T-helper 17 cell (primary cell): ENCODE results near the gene FN3K. TPM values are rescaled to one million over a fixed set of nuclear protein-coding genes. Genes with fewer than 3 reads are reported as not detected.
"Not testable (repeated sequence)": the region's sequence is repeated elsewhere in the genome, so short reads cannot be mapped to it uniquely, and the experiment has no call there.

ENCODE experiments used
- ATAC-seq: fragments of 150-1000 bp; cut with Tn5 transposase; 2 replicates; pipeline ENCODE4 v1.10.0; 2021; ENCODE audit warnings: mild to moderate bottlenecking, moderate library complexity
- DNase-seq, 3 donors: peaks; one replicate each; pipeline versions ENCODE4 v3.0.0 to v3.0.0-alpha.2; 2020 to 2021
- H3K9me3 ChIP-seq: one replicate; pipeline ENCODE4 v1.7.0; 2013; ENCODE audit warnings: low read length, mild to moderate bottlenecking; ENCODE audit not compliant: control insufficient read depth, poor library complexity, severe bottlenecking
- H3K27ac Mint-ChIP-seq: one replicate; pipeline ENCODE4 v1.8.0; 2022; ENCODE audit warnings: mild to moderate bottlenecking, moderate library complexity, mixed read lengths
- H3K27me3 Mint-ChIP-seq: one replicate; pipeline ENCODE4 v1.8.0; 2022; ENCODE audit warnings: mixed read lengths
- H3K36me3 Mint-ChIP-seq: one replicate; pipeline ENCODE4 v1.8.0; 2022; ENCODE audit warnings: low read depth, mixed read lengths
- H3K4me1 Mint-ChIP-seq: one replicate; pipeline ENCODE4 v1.8.0; 2022; ENCODE audit warnings: mild to moderate bottlenecking, mixed read lengths
- H3K4me3 Mint-ChIP-seq: one replicate; pipeline ENCODE4 v1.8.0; 2022; ENCODE audit warnings: mild to moderate bottlenecking, moderate library complexity, mixed read lengths
- total RNA-seq, 4 donors: library from RNA in 2 of 4; stranded (reverse) in 2 of 4; gene quantifications; one replicate each; pipeline ENCODE4 v1.2.3 and lab custom pipeline; 2022 to 2026

FN3K gene
- total RNA-seq, 2 donors from 2014 or later, result 3.2 to 6.5 TPM

GRCh38 chr17:82732118-82732743 lies 3.2 kb upstream of the FN3K start:
- H3K27ac Mint-ChIP-seq, result no peak overlapping the region
- DNase-seq (no peak), ATAC-seq (no peak)
- H3K9me3 ChIP-seq, result no peaks in the 10 kb centered on the region
- no peaks in the 10 kb centered on the region for H3K36me3 Mint-ChIP-seq
- H3K4me1 Mint-ChIP-seq, result peaks cover 3% of the 10 kb centered on the region
- H3K4me3 Mint-ChIP-seq, result no peak overlapping the region
- H3K27me3 Mint-ChIP-seq, result no peaks in the 10 kb centered on the region

GRCh38 chr17:82736511-82737185 lies 1.2 kb downstream of the FN3K start:
- ATAC-seq, result no peak
- no peaks in the 10 kb centered on the region for H3K27me3 Mint-ChIP-seq
- H3K27ac Mint-ChIP-seq, result no peak overlapping the region
- DNase-seq, result no peak
- H3K9me3 ChIP-seq, result no peaks in the 10 kb centered on the region
- H3K4me1 Mint-ChIP-seq, result peaks cover 3% of the 10 kb centered on the region
- H3K36me3 Mint-ChIP-seq, result no peaks in the 10 kb centered on the region
- H3K4me3 Mint-ChIP-seq, result peak overlapping the region; percentile 72

GRCh38 chr17:82737967-82738877 lies 2.8 kb downstream of the FN3K start:
- H3K9me3 ChIP-seq, result no peaks in the 10 kb centered on the region
- H3K4me1 Mint-ChIP-seq, result peaks cover 3% of the 10 kb centered on the region
- H3K4me3 Mint-ChIP-seq, result no peak overlapping the region
- no peaks in the 10 kb centered on the region for H3K27me3 Mint-ChIP-seq
- DNase-seq (no peak), ATAC-seq (no peak)
- no peak overlapping the region for H3K27ac Mint-ChIP-seq
- H3K36me3 Mint-ChIP-seq, result no peaks in the 10 kb centered on the region

GRCh38 chr17:82740906-82741759 lies 5.7 kb downstream of the FN3K start:
- Mint-ChIP-seq H3K27ac (no peak overlapping the region), H3K4me3 (no peak overlapping the region)
- no peak for ATAC-seq

GRCh38 chr17:82743344-82744219 lies 8.2 kb downstream of the FN3K start:
- Mint-ChIP-seq H3K27ac (no peak overlapping the region), H3K27me3 (no peaks in the 10 kb centered on the region), H3K4me3 (no peak overlapping the region), H3K4me1 (no peaks in the 10 kb centered on the region), H3K36me3 (no peaks in the 10 kb centered on the region)
- no peaks in the 10 kb centered on the region for H3K9me3 ChIP-seq
- no peak for ATAC-seq
- DNase-seq, result no peak

More at GRCh38 chr17:82740906-82741759, 5.7 kb downstream of the FN3K start:
- no peaks in the 10 kb centered on the region for H3K36me3 Mint-ChIP-seq
- H3K4me1 Mint-ChIP-seq, result peaks cover 2% of the 10 kb centered on the region
- no peaks in the 10 kb centered on the region for H3K27me3 Mint-ChIP-seq
- DNase-seq, result no peak
- no peaks in the 10 kb centered on the region for H3K9me3 ChIP-seq

- not testable (repeated sequence) for ATAC-seq, H3K4me1 Mint-ChIP-seq, H3K27me3 Mint-ChIP-seq, DNase-seq, H3K27ac Mint-ChIP-seq, H3K4me3 Mint-ChIP-seq, H3K36me3 Mint-ChIP-seq, H3K9me3 ChIP-seq
Observed at GRCh38 chr17:82744736-82745135, 9.3 kb downstream of the FN3K start.

- no peaks in the 10 kb centered on the region for H3K27me3 Mint-ChIP-seq
- H3K27ac Mint-ChIP-seq, result no peak overlapping the region
- no peaks in the 10 kb centered on the region for H3K36me3 Mint-ChIP-seq
- H3K9me3 ChIP-seq, result no peaks in the 10 kb centered on the region
- DNase-seq (no peak), ATAC-seq (no peak)
- H3K4me3 Mint-ChIP-seq, result no peak overlapping the region
- no peaks in the 10 kb centered on the region for H3K4me1 Mint-ChIP-seq
Observed at GRCh38 chr17:82745524-82745923, 10.1 kb downstream of the FN3K start.

- no peak overlapping the region for H3K4me3 Mint-ChIP-seq
Observed at GRCh38 chr17:82748756-82749155, 13.3 kb downstream of the FN3K start.

GRCh38 chr17:82750241-82750908 lies 15.0 kb downstream of the FN3K start:
- Mint-ChIP-seq H3K36me3 (no peaks in the 10 kb centered on the region), H3K27ac (no peak overlapping the region), H3K4me3 (peak overlapping the region; percentile 55), H3K27me3 (no peaks in the 10 kb centered on the region), H3K4me1 (peaks cover 16% of the 10 kb centered on the region)
- no peaks in the 10 kb centered on the region for H3K9me3 ChIP-seq
- DNase-seq (no peak), ATAC-seq (no peak)

More at GRCh38 chr17:82748756-82749155, 13.3 kb downstream of the FN3K start:
- no peaks in the 10 kb centered on the region for H3K27me3 Mint-ChIP-seq
- H3K4me1 Mint-ChIP-seq, result peaks cover 7% of the 10 kb centered on the region
- no peak overlapping the region for H3K27ac Mint-ChIP-seq
- no peaks in the 10 kb centered on the region for H3K9me3 ChIP-seq
- no peaks in the 10 kb centered on the region for H3K36me3 Mint-ChIP-seq
- ATAC-seq (no peak), DNase-seq (no peak)

- Mint-ChIP-seq H3K27me3 (no peaks in the 10 kb centered on the region), H3K4me1 (peaks cover 21% of the 10 kb centered on the region), H3K4me3 (peak overlapping the region; percentile 39), H3K27ac (no peak overlapping the region), H3K36me3 (no peaks in the 10 kb centered on the region)
- ATAC-seq, result no peak
- DNase-seq, result no peak
- H3K9me3 ChIP-seq, result no peaks in the 10 kb centered on the region
Observed at GRCh38 chr17:82751171-82751570, 15.8 kb downstream of the FN3K start.

- H3K27ac Mint-ChIP-seq, result no peak within 1 kb of the TSS
- H3K4me3 Mint-ChIP-seq, result peak within 1 kb of the TSS; percentile 87
- DNase-seq (peak; percentile 77 to 94 (median 83)), ATAC-seq (peak; percentile 81)
- H3K4me1 Mint-ChIP-seq, result peaks cover 21% of the 10 kb centered on the region
- H3K27me3 Mint-ChIP-seq, result no peaks in the 10 kb centered on the region
- no peaks in the 10 kb centered on the region for H3K9me3 ChIP-seq
- no peaks in the 10 kb centered on the region for H3K36me3 Mint-ChIP-seq
Observed at GRCh38 chr17:82751571-82752370, 16.4 kb downstream of the FN3K start, which contains the start of gene TBCD. TBCD (plus strand) TSS chr17:82752065; CDS start chr17:82752194, 129 bp downstream.
